AG10803 (cell line): ENCODE data around the gene PTAR1.

Experiments
- DNase-seq: peaks from one replicate; pipeline ENCODE4 v3.0.0; 2010; ENCODE audit warnings: low read depth
- H3K4me3 ChIP-seq: 2 replicates; pipeline ENCODE4 v1.5.1; 2011; ENCODE audit warnings: mild to moderate bottlenecking, low read length, control low read depth
- CTCF ChIP-seq: conservative IDR thresholded peaks from 2 replicates; pipeline ENCODE4 v1.5.1; 2011; ENCODE audit warnings: mild to moderate bottlenecking, low read length, control low read depth, inconsistent platforms

Gene PTAR1

GRCh38 chr9:69798744-69799143, 38.9 kb upstream of the PTAR1 start:
- H3K4me3 ChIP-seq = no peak overlapping the region
- no peak for DNase-seq
- TF ChIP-seq CTCF = no peak

- no peak for DNase-seq
- TF ChIP-seq CTCF = no peak
- no peak overlapping the region for H3K4me3 ChIP-seq
Observed at GRCh38 chr9:69797675-69798074, 37.9 kb upstream of the PTAR1 start.

- no peak for TF ChIP-seq CTCF
- no peak overlapping the region for H3K4me3 ChIP-seq
- no peak for DNase-seq
Observed at GRCh38 chr9:69794356-69794755, 34.5 kb upstream of the PTAR1 start.

- peak; percentile 33 for DNase-seq
- no peak overlapping the region for H3K4me3 ChIP-seq
- TF ChIP-seq CTCF = peak; percentile 51
Observed at GRCh38 chr9:69785757-69786156, 25.9 kb upstream of the PTAR1 start.

- no peak for TF ChIP-seq CTCF
- no peak overlapping the region for H3K4me3 ChIP-seq
- DNase-seq = no peak
Observed at GRCh38 chr9:69773258-69773657, 13.4 kb upstream of the PTAR1 start.

- peak; percentile 90 for DNase-seq
- no peak overlapping the region for H3K4me3 ChIP-seq
- TF ChIP-seq CTCF = no peak
Observed at GRCh38 chr9:69771775-69772418, 12.1 kb upstream of the PTAR1 start.

GRCh38 chr9:69768716-69769115, 8.9 kb upstream of the PTAR1 start:
- TF ChIP-seq CTCF = no peak
- no peak overlapping the region for H3K4me3 ChIP-seq

More at GRCh38 chr9:69768716-69769115, 8.9 kb upstream of the PTAR1 start:
- peak; percentile 73 for DNase-seq
